ENCODE data around the gene SCYL3. TPM values are rescaled to one million over a fixed set of nuclear protein-coding genes. Genes with fewer than 3 reads are reported as not detected.

SCYL3 gene
- total RNA-seq, 2 experiments from 2014 or later: 3.5 to 3.6 TPM

DNA sequence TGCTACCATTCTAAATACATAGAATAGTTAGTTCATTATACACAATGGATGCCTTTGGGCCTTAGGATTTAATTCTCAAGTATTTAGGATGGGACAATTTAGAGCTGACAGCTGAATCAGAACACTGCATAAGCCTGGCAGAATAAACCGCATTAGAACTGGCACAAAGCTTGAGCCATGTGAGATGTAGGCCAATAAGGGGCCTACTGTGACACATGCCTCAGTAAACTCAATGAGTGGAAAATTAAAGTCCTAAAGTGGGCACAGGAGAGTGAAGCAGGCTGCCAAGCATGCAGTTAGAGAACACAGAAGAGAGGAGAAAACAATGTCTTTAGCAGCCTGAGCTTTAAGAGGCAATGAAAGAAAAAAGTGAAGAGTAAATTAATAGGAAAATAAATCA, 24.3 kb downstream of the SCYL3 start:
- Mint-ChIP-seq H3K4me3 (no peak overlapping the region), H3K27ac (no peak overlapping the region), H3K27me3 (no peaks in the 10 kb centered on the region), H3K4me1 (ENCODE audit: low read depth) (peaks cover 16% of the 10 kb centered on the region), H3K9me3 (no peaks in the 10 kb centered on the region), H3K36me3 (ENCODE audit: low read depth) (peaks cover 100% of the 10 kb centered on the region)
- intact Hi-C loops (cut with DNase I, micrococcal nuclease): no loop called here
- H3K27ac ChIP-seq (ENCODE audit: low read depth in 1 of 2, low read length in 2 of 2): no peak overlapping the region
- no peaks in the 10 kb centered on the region for H3K4me1 ChIP-seq (ENCODE audit: insufficient read depth, low read length)
- TF ChIP-seq, protein P1, sequence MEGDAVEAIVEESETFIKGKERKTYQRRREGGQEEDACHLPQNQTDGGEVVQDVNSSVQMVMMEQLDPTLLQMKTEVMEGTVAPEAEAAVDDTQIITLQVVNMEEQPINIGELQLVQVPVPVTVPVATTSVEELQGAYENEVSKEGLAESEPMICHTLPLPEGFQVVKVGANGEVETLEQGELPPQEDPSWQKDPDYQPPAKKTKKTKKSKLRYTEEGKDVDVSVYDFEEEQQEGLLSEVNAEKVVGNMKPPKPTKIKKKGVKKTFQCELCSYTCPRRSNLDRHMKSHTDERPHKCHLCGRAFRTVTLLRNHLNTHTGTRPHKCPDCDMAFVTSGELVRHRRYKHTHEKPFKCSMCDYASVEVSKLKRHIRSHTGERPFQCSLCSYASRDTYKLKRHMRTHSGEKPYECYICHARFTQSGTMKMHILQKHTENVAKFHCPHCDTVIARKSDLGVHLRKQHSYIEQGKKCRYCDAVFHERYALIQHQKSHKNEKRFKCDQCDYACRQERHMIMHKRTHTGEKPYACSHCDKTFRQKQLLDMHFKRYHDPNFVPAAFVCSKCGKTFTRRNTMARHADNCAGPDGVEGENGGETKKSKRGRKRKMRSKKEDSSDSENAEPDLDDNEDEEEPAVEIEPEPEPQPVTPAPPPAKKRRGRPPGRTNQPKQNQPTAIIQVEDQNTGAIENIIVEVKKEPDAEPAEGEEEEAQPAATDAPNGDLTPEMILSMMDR (IDR thresholded peaks at IDR 0.05): no peak
- ChIA-PET CTCF (no interaction called here), POLR2A (interaction anchor here (1.1 kb wide), 1 partner anchor 16 kb away, joined by 4 read pairs; no protein-coding TSS in a partner anchor)
- peaks cover 99% of the 10 kb centered on the region for H3K36me3 ChIP-seq (ENCODE audit: insufficient read depth, low read length)
- H3K27me3 ChIP-seq (ENCODE audit: control insufficient read depth in 1 of 2, insufficient read depth in 2 of 2, low read length in 2 of 2): no peaks in the 10 kb centered on the region
- no peak overlapping the region for H3K4me3 ChIP-seq (ENCODE audit: low read length)
- no peak for ATAC-seq (ENCODE audit: poor library complexity)
- H3K9me3 ChIP-seq (ENCODE audit: control insufficient read depth in 1 of 2, insufficient read depth in 1 of 2, low read length in 2 of 2): peaks cover 0 to 4% of the 10 kb centered on the region in 2 experiments
- no peak for DNase-seq

- CTCF ChIA-PET: no interaction called here
- H3K4me3 Mint-ChIP-seq: no peak overlapping the region
- intact Hi-C loops (cut with DNase I, micrococcal nuclease): no loop called here
- no peaks in the 10 kb centered on the region for H3K9me3 Mint-ChIP-seq
- TF ChIP-seq, protein P1 (IDR thresholded peaks at IDR 0.05): no peak
- peaks cover 0 to 4% of the 10 kb centered on the region in 2 experiments for H3K9me3 ChIP-seq (ENCODE audit: control insufficient read depth in 1 of 2, insufficient read depth in 1 of 2, low read length in 2 of 2)
- no peaks in the 10 kb centered on the region for H3K27me3 ChIP-seq (ENCODE audit: control insufficient read depth in 1 of 2, insufficient read depth in 2 of 2, low read length in 2 of 2)
- H3K4me1 Mint-ChIP-seq (ENCODE audit: low read depth): peaks cover 12% of the 10 kb centered on the region
- no peak overlapping the region for H3K27ac Mint-ChIP-seq
- no peaks in the 10 kb centered on the region for H3K27me3 Mint-ChIP-seq
- POLR2A ChIA-PET: interaction anchor here (1.1 kb wide), 1 partner anchor 16 kb away, joined by 4 read pairs; no protein-coding TSS in a partner anchor
- ATAC-seq (ENCODE audit: poor library complexity) (no peak), DNase-seq (no peak)
- H3K36me3 ChIP-seq (ENCODE audit: insufficient read depth, low read length): peaks cover 99% of the 10 kb centered on the region
- no peak overlapping the region for H3K27ac ChIP-seq (ENCODE audit: low read depth in 1 of 2, low read length in 2 of 2)
- no peaks in the 10 kb centered on the region for H3K4me1 ChIP-seq (ENCODE audit: insufficient read depth, low read length)
- peaks cover 100% of the 10 kb centered on the region for H3K36me3 Mint-ChIP-seq (ENCODE audit: low read depth)
- H3K4me3 ChIP-seq (ENCODE audit: low read length): no peak overlapping the region
Observed at GRCh38 chr1:169868978-169869377, 24.7 kb downstream of the SCYL3 start.

DNA sequence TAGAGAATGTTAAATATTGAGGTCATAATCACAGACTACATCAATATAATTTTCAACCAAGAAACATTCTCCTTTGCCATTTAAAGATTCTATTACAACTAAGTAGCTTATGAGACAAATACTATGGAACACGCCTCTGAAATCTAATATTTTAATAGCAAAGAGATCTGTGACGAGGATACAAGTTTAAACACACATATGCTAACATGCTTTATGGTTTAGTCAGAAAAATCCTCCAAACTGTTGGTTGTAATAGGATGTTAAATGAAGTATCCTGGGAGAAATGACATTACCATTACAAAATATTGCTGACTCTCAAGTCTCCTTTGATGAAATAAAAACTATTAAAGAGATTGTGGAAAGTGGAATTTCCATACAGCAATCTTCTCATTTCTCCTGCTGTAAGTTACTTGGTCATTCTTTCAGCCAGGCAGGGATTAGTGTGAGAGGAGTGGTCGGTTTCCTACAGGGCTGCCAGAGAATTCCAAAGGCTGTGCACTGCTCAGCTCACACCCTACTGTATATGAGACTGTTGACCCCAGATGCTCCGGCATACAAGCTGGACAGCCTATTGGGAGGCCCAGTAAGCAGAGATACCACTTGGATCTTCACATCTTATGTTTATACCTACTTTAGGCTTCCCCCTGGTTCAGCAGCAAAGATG, 26.6 kb downstream of the SCYL3 start:
- Histone ChIP-seq H3K4me3 (ENCODE audit: low read length) (no peak overlapping the region), H3K27me3 (ENCODE audit: control insufficient read depth in 1 of 2, insufficient read depth in 2 of 2, low read length in 2 of 2) (no peaks in the 10 kb centered on the region), H3K9me3 (ENCODE audit: control insufficient read depth in 1 of 2, insufficient read depth in 1 of 2, low read length in 2 of 2) (peaks cover 0 to 3% of the 10 kb centered on the region in 2 experiments), H3K4me1 (ENCODE audit: insufficient read depth, low read length) (no peaks in the 10 kb centered on the region), H3K36me3 (ENCODE audit: insufficient read depth, low read length) (peaks cover 98% of the 10 kb centered on the region), H3K27ac (ENCODE audit: low read depth in 1 of 2, low read length in 2 of 2) (no peak overlapping the region)
- DNase-seq (no peak), ATAC-seq (ENCODE audit: poor library complexity) (no peak)
- no peak overlapping the region for H3K27ac Mint-ChIP-seq
- intact Hi-C loops (cut with DNase I, micrococcal nuclease): no loop called here
- H3K9me3 Mint-ChIP-seq: no peaks in the 10 kb centered on the region
- H3K36me3 Mint-ChIP-seq (ENCODE audit: low read depth): peaks cover 100% of the 10 kb centered on the region
- H3K4me3 Mint-ChIP-seq: no peak overlapping the region
- no peaks in the 10 kb centered on the region for H3K4me1 Mint-ChIP-seq (ENCODE audit: low read depth)
- TF ChIP-seq, protein P1 (IDR thresholded peaks at IDR 0.05): no peak
- ChIA-PET POLR2A (interaction anchor here (0.6 kb wide), 1 partner anchor 19 kb away, joined by 3 read pairs; no protein-coding TSS in a partner anchor), CTCF (interaction anchor here (1.0 kb wide), 1 partner anchor 25 kb away, joined by 3 read pairs; no protein-coding TSS in a partner anchor)
- no peaks in the 10 kb centered on the region for H3K27me3 Mint-ChIP-seq
